HG03135 (cell line): Measurements from ENCODE around the gene SETD2.
"Not testable (repeated sequence)": the region's sequence is repeated elsewhere in the genome, so short reads cannot be mapped to it uniquely, and the experiment has no call there.

Experiments
- ATAC-seq: cut with Tn5 transposase; IDR thresholded peaks from one replicate; pipeline ENCODE4 v1.9.1; 2021; ENCODE audit warnings: mild to moderate bottlenecking, moderate library complexity; ENCODE audit not compliant: unreplicated experiment

Gene SETD2

GRCh38 chr3:47108546-47108945 lies 55.4 kb downstream of the SETD2 start:
- ATAC-seq = no peak

GRCh38 chr3:47104259-47104658 lies 59.7 kb downstream of the SETD2 start:
- no peak for ATAC-seq

GRCh38 chr3:47103619-47104018 lies 60.3 kb downstream of the SETD2 start:
- ATAC-seq = no peak

GRCh38 chr3:47102081-47102600 lies 61.8 kb downstream of the SETD2 start:
- no peak for ATAC-seq

GRCh38 chr3:47098910-47099309 lies 65.0 kb downstream of the SETD2 start:
- no peak for ATAC-seq

GRCh38 chr3:47097864-47098263 lies 66.0 kb downstream of the SETD2 start:
- no peak for ATAC-seq

- no peak for ATAC-seq
Measured at GRCh38 chr3:47096959-47097358, 67.0 kb downstream of the SETD2 start.

- no peak for ATAC-seq
Measured at GRCh38 chr3:47092090-47092489, 71.8 kb downstream of the SETD2 start.

- no peak for ATAC-seq
Measured at GRCh38 chr3:47089630-47090029, 74.3 kb downstream of the SETD2 start.

- ATAC-seq = no peak
Measured at GRCh38 chr3:47086071-47086470, 77.8 kb downstream of the SETD2 start.

- ATAC-seq = no peak
Measured at GRCh38 chr3:47083786-47084185, 80.1 kb downstream of the SETD2 start.

GRCh38 chr3:47082519-47082918 lies 81.4 kb downstream of the SETD2 start:
- ATAC-seq = no peak

GRCh38 chr3:47079432-47079831 lies 84.5 kb downstream of the SETD2 start:
- ATAC-seq = no peak

- no peak for ATAC-seq
Measured at GRCh38 chr3:47073685-47074084, 90.2 kb downstream of the SETD2 start.

GRCh38 chr3:47070770-47071169 lies 93.1 kb downstream of the SETD2 start:
- ATAC-seq = no peak

GRCh38 chr3:47066259-47066658 lies 97.7 kb downstream of the SETD2 start:
- ATAC-seq = not testable (repeated sequence)

- no peak for ATAC-seq
Measured at GRCh38 chr3:47065681-47066080, 98.2 kb downstream of the SETD2 start.

- no peak for ATAC-seq
Measured at GRCh38 chr3:47065058-47065457, 98.9 kb downstream of the SETD2 start.

GRCh38 chr3:47057212-47057671 lies 106.7 kb downstream of the SETD2 start:
- no peak for ATAC-seq

GRCh38 chr3:47056705-47057104 lies 107.2 kb downstream of the SETD2 start:
- ATAC-seq = no peak

GRCh38 chr3:47054412-47054811 lies 109.5 kb downstream of the SETD2 start:
- ATAC-seq = no peak

GRCh38 chr3:47047673-47048072 lies 116.2 kb downstream of the SETD2 start:
- no peak for ATAC-seq

GRCh38 chr3:47047069-47047468 lies 116.8 kb downstream of the SETD2 start:
- no peak for ATAC-seq
